Parathyroid adenoma (tissue), 2 donors: Measurements from ENCODE around the gene CHAD.

Experiments used
- H2AFZ ChIP-seq: fragments of 300-600 bp; sonication (generic); one replicate; pipeline ENCODE4 v1.7.0; 2017; ENCODE audit warnings: antibody characterized with exemption, mild to moderate bottlenecking
- H3K27ac ChIP-seq: fragments of 300-600 bp; sonication (generic); one replicate; pipeline ENCODE4 v1.7.0; 2017
- H3K27me3 ChIP-seq: fragments of 300-600 bp; sonication (generic); one replicate; pipeline ENCODE4 v1.7.0; 2017; ENCODE audit warnings: low read length; ENCODE audit not compliant: control insufficient read depth, insufficient read depth
- H3K36me3 ChIP-seq: fragments of 300-600 bp; sonication (generic); one replicate; pipeline ENCODE4 v1.7.0; 2017; ENCODE audit warnings: low read length; ENCODE audit not compliant: control insufficient read depth, insufficient read depth
- H3K4me1 ChIP-seq: fragments of 300-600 bp; sonication (generic); one replicate; pipeline ENCODE4 v1.7.0; 2017; ENCODE audit warnings: control low read depth
- H3K4me2 ChIP-seq: fragments of 300-600 bp; sonication (generic); one replicate; pipeline ENCODE4 v1.7.0; 2017; ENCODE audit warnings: low read length
- H3K4me3 ChIP-seq: fragments of 300-600 bp; sonication (generic); one replicate; pipeline ENCODE4 v1.7.0; 2017; ENCODE audit warnings: low read depth, low read length
- H3K79me2 ChIP-seq: fragments of 300-600 bp; sonication (generic); one replicate; pipeline ENCODE4 v1.7.0; 2017; ENCODE audit warnings: control low read depth
- H3K9ac ChIP-seq: fragments of 300-600 bp; sonication (generic); one replicate; pipeline ENCODE4 v1.7.0; 2017; ENCODE audit warnings: mild to moderate bottlenecking
- H3K9me3 ChIP-seq: fragments of 300-600 bp; sonication (generic); one replicate; pipeline ENCODE4 v1.7.0; 2017; ENCODE audit warnings: low read length; ENCODE audit not compliant: control insufficient read depth
- TF ChIP-seq, protein P1 (sequence below): fragments of 300-600 bp; sonication (generic); IDR thresholded peaks from one replicate; pipeline ENCODE4 v1.7.0; 2017; ENCODE audit warnings: antibody characterized with exemption, mild to moderate bottlenecking
- donor health status: primary hyperparathyroidism.

Gene CHAD

DNA sequence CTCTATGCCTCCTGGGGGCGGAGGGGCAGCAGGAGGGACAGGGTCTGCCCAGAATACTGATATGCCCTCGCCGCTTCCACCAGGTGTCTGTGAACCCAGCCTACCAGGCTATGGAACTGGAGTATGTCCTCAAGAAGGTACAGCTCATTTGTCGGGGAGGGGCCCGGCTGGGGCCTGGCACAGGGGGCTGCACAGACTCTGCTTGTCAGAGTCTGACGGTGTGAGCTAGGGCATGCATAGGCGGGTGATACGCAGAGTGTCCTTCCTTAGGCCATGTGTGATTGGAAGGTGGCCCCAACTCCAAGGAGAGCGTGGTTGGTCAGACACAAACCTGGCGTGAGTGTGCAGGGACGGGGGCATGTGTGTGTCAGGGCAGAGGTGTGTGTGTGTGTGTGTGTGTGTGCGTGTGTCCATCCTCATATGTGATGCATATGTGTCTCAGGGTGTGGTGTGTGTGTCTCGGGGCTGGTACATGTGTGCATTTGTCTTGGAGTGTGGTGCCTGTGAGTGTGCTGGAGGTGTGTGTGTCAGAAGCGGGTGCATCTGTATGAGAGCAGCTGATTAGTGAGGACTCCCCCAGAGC lies 7.0 kb downstream of the CHAD start:
- H3K9me3 ChIP-seq = no peaks in the 10 kb centered on the region
- no peaks in the 10 kb centered on the region for H3K4me1 ChIP-seq
- no peaks in the 10 kb centered on the region for H3K36me3 ChIP-seq
- H3K9ac ChIP-seq = no peak overlapping the region
- H3K27ac ChIP-seq = no peak overlapping the region
- TF ChIP-seq, protein P1, sequence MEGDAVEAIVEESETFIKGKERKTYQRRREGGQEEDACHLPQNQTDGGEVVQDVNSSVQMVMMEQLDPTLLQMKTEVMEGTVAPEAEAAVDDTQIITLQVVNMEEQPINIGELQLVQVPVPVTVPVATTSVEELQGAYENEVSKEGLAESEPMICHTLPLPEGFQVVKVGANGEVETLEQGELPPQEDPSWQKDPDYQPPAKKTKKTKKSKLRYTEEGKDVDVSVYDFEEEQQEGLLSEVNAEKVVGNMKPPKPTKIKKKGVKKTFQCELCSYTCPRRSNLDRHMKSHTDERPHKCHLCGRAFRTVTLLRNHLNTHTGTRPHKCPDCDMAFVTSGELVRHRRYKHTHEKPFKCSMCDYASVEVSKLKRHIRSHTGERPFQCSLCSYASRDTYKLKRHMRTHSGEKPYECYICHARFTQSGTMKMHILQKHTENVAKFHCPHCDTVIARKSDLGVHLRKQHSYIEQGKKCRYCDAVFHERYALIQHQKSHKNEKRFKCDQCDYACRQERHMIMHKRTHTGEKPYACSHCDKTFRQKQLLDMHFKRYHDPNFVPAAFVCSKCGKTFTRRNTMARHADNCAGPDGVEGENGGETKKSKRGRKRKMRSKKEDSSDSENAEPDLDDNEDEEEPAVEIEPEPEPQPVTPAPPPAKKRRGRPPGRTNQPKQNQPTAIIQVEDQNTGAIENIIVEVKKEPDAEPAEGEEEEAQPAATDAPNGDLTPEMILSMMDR = no peak
- H3K4me2 ChIP-seq = no peak overlapping the region
- H2AFZ ChIP-seq = no peak overlapping the region
- H3K4me3 ChIP-seq = no peak overlapping the region
- H3K79me2 ChIP-seq = no peaks in the 10 kb centered on the region
- H3K27me3 ChIP-seq = no peaks in the 10 kb centered on the region

DNA sequence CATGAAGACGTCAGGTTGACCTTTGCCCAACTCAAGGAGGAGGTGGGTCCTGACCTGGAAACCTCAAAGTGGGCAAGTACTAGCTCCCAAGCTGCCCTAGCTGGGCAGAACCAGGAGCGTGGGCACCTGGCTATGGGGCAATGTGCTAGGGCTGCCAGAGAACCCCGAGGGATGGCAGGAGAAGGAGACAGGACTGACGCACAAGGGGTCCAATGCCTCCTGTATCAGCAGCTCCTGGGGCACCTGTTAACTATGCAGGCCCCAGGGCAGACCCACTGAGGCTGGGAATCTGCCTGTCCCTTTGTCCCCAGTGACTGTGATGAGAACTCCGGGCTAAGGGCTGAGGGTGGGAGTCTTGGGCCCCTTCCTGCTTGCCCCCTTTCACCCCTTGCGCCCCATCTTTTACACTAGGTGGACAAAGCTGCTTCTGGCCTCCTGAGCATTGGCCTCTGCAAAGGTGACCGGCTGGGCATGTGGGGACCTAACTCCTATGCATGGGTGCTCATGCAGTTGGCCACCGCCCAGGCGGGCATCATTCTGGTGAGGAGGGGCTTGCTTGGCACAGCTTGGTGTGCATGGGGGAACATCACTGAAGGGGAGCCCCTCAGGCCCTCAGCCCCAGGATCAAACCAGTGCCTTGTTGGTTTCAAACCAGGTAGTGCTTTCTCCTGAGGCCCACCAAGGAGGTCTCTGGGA lies 7.7 kb downstream of the CHAD start:
- no peaks in the 10 kb centered on the region for H3K36me3 ChIP-seq
- H3K4me2 ChIP-seq = no peak overlapping the region
- no peak overlapping the region for H2AFZ ChIP-seq
- no peaks in the 10 kb centered on the region for H3K9me3 ChIP-seq
- no peak overlapping the region for H3K4me3 ChIP-seq
- no peaks in the 10 kb centered on the region for H3K27me3 ChIP-seq
- no peak overlapping the region for H3K27ac ChIP-seq
- H3K9ac ChIP-seq = no peak overlapping the region
- TF ChIP-seq, protein P1 = no peak
- H3K4me1 ChIP-seq = no peaks in the 10 kb centered on the region
- no peaks in the 10 kb centered on the region for H3K79me2 ChIP-seq

DNA sequence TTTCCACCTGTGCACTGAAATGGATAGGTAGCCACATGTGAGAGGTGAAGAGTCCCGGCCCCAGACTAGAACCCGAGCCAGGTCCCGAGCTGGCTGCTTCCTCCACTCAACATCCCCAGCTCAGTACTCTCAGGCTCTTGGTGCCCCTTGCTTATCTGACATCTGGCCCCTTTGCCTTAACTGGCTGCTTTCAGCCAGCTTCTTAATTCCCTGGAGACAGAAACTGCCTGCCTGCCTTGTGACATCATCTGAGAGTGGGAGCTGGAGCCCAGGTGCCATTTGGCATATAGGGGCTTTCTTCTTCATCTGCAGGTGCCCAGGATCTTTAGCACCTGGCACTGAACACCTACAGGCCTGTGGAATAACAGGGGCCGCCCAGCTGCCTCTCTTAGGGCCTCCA lies 8.9 kb downstream of the CHAD start:
- H3K9ac ChIP-seq = no peak overlapping the region

DNA sequence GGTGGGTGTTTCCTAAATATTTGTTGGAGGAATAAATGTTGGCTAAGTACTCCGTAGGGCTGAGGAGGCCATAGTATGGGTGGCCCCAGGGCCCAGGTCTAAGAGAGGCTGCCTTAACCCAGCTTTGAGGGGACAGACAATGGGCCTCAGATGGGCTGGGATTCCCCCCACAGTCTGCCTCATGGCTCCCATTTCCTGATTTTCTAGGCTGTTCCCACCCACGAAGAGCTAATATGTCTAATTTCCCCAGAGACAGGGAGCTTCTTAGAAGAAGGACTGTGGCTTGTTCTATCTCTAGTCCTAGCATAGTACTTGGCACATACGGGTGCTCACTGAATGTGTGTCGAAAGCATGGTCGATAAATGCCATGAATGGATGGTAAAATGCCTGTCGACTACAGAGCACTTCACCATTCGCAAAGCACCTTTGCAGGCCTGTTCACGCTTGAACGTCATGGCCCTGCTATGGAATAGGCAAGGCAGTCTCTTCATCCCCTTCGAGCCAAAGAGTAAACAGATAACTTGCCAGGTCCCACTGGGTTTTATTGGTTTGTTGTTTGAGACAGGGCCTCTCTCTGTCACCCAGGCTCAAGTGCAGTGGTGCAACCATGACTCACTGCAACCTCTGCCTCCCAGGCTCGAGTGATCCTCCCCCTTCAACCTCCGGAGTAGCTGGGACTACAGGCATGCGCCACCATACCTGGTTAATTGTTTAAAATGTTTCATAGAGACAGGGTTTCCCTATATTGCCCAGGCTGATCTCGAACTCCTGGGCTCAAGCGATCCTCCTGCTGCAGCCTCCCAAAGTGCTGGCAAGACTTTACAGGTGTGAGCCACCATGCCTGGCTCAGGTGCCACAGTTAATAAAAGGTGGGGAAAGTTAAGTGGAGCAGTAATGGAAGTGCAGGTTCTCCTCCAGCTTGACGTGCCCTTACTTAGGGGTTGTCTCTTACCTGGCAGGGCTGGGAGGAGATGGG lies 9.7 kb downstream of the CHAD start:
- H3K36me3 ChIP-seq = no peaks in the 10 kb centered on the region
- H3K4me3 ChIP-seq = no peak overlapping the region
- H3K27me3 ChIP-seq = no peaks in the 10 kb centered on the region
- H3K4me1 ChIP-seq = no peaks in the 10 kb centered on the region
- no peak overlapping the region for H2AFZ ChIP-seq
- no peaks in the 10 kb centered on the region for H3K79me2 ChIP-seq
- TF ChIP-seq, protein P1 = no peak
- no peaks in the 10 kb centered on the region for H3K9me3 ChIP-seq
- H3K9ac ChIP-seq = no peak overlapping the region
- no peak overlapping the region for H3K27ac ChIP-seq
- H3K4me2 ChIP-seq = no peak overlapping the region

More for the DNA sequence above, 8.9 kb downstream of the CHAD start:
- H3K27me3 ChIP-seq = no peaks in the 10 kb centered on the region
- no peak overlapping the region for H3K4me2 ChIP-seq
- H2AFZ ChIP-seq = no peak overlapping the region
- H3K27ac ChIP-seq = no peak overlapping the region
- TF ChIP-seq, protein P1 = no peak
- no peaks in the 10 kb centered on the region for H3K36me3 ChIP-seq
- H3K4me1 ChIP-seq = no peaks in the 10 kb centered on the region
- H3K79me2 ChIP-seq = no peaks in the 10 kb centered on the region
- no peaks in the 10 kb centered on the region for H3K9me3 ChIP-seq
- H3K4me3 ChIP-seq = no peak overlapping the region
